DOHH2 (cell line): Measurements from ENCODE around the gene DNAJC17.

Source experiments
- H3F3A ChIP-seq: fragments of 200-600 bp; sonication (generic), shearing (Covaris generic); 2 replicates; pipeline ENCODE4 v1.6.0; 2016; ENCODE audit warnings: antibody characterized with exemption, mild to moderate bottlenecking; ENCODE audit not compliant: control insufficient read depth, insufficient read depth
- H3K27ac ChIP-seq: fragments of 200-600 bp; sonication (generic); 2 replicates; pipeline ENCODE4 v1.5.1; 2014; ENCODE audit warnings: low read depth, mild to moderate bottlenecking, low read length, moderate library complexity
- H3K27me3 ChIP-seq: fragments of 200-600 bp; sonication (generic); 2 replicates; pipeline ENCODE4 v1.6.1; 2014; ENCODE audit warnings: mild to moderate bottlenecking, low read length, mixed read lengths; ENCODE audit not compliant: control insufficient read depth
- H3K36me3 ChIP-seq: fragments of 200-600 bp; sonication (generic); 2 replicates; pipeline ENCODE4 v1.6.1; 2014; ENCODE audit warnings: mild to moderate bottlenecking, low read length, moderate library complexity, mixed read lengths; ENCODE audit not compliant: control insufficient read depth
- H3K4me1 ChIP-seq: fragments of 200-600 bp; sonication (generic); 2 replicates; pipeline ENCODE4 v1.6.1; 2014; ENCODE audit warnings: mild to moderate bottlenecking, low read length, mixed read lengths; ENCODE audit not compliant: control insufficient read depth
- H3K4me2 ChIP-seq: fragments of 200-600 bp; sonication (generic); 2 replicates; pipeline ENCODE4 v1.6.0; 2014; ENCODE audit warnings: mild to moderate bottlenecking, low read length, moderate library complexity
- H3K4me3 ChIP-seq: fragments of 200-600 bp; sonication (generic); 2 replicates; pipeline ENCODE4 v1.5.1; 2014; ENCODE audit warnings: mild to moderate bottlenecking, low read length, mixed read lengths
- H3K79me2 ChIP-seq: fragments of 200-600 bp; sonication (generic); 2 replicates; pipeline ENCODE4 v1.6.1; 2014; ENCODE audit warnings: mild to moderate bottlenecking, low read length, mixed read lengths; ENCODE audit not compliant: control insufficient read depth
- H3K9me2 ChIP-seq: fragments of 200-600 bp; sonication (generic); replicated peaks from 2 replicates; pipeline ENCODE4 v1.6.1; 2014; ENCODE audit warnings: mild to moderate bottlenecking, low read length, mixed read lengths; ENCODE audit not compliant: control insufficient read depth
- H3K9me3 ChIP-seq: fragments of 200-600 bp; sonication (generic); 2 replicates; pipeline ENCODE4 v1.6.1; 2014; ENCODE audit warnings: antibody characterized with exemption, low read length, mixed read lengths; ENCODE audit not compliant: control insufficient read depth, insufficient read depth
- H4K20me1 ChIP-seq: fragments of 200-600 bp; sonication (generic); 2 replicates; pipeline ENCODE4 v1.6.0; 2014; ENCODE audit warnings: low read depth, mild to moderate bottlenecking, antibody characterized with exemption, low read length, moderate library complexity; ENCODE audit not compliant: control insufficient read depth, insufficient read depth
- EZH2phosphoT487 ChIP-seq: fragments of 200-600 bp; sonication (generic); IDR thresholded peaks from 2 replicates; pipeline ENCODE4 v1.6.1; 2017; ENCODE audit warnings: borderline replicate concordance, mild to moderate bottlenecking, antibody characterized with exemption, low read length, moderate library complexity, mixed read lengths
- TF ChIP-seq, protein P1 (sequence below): fragments of 200-600 bp; sonication (generic); IDR thresholded peaks from one replicate; pipeline ENCODE4 v1.5.1; 2014; ENCODE audit warnings: antibody characterized with exemption, mild to moderate bottlenecking, low read depth, low read length; ENCODE audit not compliant: poor library complexity, severe bottlenecking

Gene DNAJC17

DNA sequence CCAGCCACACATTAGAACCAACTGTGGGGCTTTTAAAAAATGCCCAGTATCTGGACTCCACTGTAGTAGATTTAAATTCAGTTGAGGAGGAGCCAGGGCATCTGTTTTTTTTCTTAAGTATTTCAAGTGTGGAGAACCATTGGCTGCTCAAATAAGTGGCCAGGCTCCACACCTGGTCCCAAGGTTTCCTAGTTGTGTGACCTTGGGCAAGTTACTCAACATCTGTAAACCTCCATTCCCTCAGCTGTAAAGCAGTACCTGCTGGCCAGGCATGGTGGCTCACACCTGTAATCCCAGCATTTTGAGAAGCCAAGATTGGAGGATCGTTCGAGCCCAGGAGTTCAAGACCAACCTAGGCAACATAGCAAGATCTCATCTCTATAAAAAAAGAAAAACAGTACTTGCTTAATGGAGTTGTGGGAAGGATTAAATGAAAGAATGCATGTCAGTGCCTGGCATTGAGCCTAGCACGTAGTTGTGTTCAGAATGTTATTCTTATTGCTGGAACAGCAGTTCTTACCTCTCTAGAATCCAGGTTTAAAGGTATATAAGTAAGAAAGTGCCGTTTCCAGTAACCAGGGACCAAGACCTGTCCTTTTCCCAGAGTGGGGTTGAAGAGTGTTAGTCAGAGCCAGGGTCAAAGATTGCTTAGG lies 19.3 kb upstream of the DNAJC17 start:
- Histone ChIP-seq H3K4me3 (no peak overlapping the region), H3K27me3 (peaks cover 15% of the 10 kb centered on the region), H3F3A (no peaks in the 10 kb centered on the region), H3K9me3 (no peaks in the 10 kb centered on the region), H3K27ac (no peak overlapping the region), H4K20me1 (no peaks in the 10 kb centered on the region), H3K9me2 (no peaks in the 10 kb centered on the region), H3K36me3 (no peaks in the 10 kb centered on the region), H3K4me2 (no peak overlapping the region), H3K79me2 (no peaks in the 10 kb centered on the region), H3K4me1 (no peaks in the 10 kb centered on the region)
- TF ChIP-seq EZH2phosphoT487, result no peak
- TF ChIP-seq, protein P1, sequence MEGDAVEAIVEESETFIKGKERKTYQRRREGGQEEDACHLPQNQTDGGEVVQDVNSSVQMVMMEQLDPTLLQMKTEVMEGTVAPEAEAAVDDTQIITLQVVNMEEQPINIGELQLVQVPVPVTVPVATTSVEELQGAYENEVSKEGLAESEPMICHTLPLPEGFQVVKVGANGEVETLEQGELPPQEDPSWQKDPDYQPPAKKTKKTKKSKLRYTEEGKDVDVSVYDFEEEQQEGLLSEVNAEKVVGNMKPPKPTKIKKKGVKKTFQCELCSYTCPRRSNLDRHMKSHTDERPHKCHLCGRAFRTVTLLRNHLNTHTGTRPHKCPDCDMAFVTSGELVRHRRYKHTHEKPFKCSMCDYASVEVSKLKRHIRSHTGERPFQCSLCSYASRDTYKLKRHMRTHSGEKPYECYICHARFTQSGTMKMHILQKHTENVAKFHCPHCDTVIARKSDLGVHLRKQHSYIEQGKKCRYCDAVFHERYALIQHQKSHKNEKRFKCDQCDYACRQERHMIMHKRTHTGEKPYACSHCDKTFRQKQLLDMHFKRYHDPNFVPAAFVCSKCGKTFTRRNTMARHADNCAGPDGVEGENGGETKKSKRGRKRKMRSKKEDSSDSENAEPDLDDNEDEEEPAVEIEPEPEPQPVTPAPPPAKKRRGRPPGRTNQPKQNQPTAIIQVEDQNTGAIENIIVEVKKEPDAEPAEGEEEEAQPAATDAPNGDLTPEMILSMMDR, result no peak

GRCh38 chr15:40825661-40826422 lies 18.6 kb upstream of the DNAJC17 start:
- no peaks in the 10 kb centered on the region for H3K36me3 ChIP-seq
- TF ChIP-seq, protein P1, result no peak
- TF ChIP-seq EZH2phosphoT487, result no peak
- no peaks in the 10 kb centered on the region for H4K20me1 ChIP-seq
- H3K27ac ChIP-seq, result no peak overlapping the region
- no peak overlapping the region for H3K4me3 ChIP-seq
- no peaks in the 10 kb centered on the region for H3K9me2 ChIP-seq
- no peaks in the 10 kb centered on the region for H3K9me3 ChIP-seq
- H3K79me2 ChIP-seq, result no peaks in the 10 kb centered on the region
- H3F3A ChIP-seq, result no peaks in the 10 kb centered on the region
- peaks cover 15% of the 10 kb centered on the region for H3K27me3 ChIP-seq
- no peaks in the 10 kb centered on the region for H3K4me1 ChIP-seq
- no peak overlapping the region for H3K4me2 ChIP-seq

DNA sequence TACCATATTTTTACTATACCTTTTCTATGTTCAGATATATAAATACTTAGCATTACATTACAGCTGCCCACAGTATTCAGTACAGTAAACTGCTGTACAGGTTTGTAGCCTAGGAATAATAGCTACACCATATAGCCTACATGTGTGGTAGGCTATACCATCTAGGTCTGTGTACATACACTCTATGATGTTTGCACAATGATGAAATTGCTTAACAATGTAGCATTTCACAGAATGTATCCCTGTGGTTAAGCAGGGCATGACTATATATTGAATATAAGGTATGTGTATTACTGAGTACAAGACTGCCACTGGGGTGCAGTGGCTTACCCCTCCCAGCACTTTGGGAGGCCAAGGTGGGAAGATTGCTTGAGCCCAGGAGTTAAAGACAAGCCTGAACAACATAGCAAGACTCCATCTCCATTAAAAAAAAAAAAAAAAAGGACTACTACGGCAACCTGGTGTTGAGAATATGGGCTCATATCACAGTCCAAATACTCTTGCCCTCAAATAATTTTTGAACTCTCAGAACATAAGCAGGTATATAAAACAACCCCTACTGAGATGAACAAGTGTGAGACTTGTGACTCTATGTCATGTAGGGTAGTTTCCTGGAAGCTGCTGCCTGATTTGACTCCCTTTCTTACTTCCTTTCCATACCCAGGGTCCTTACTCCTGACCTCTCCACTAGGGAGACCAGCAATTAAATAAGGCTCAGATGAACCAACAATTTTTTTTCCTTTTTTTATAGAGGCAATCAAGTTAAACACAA lies 16.5 kb upstream of the DNAJC17 start:
- Histone ChIP-seq H3K79me2 (no peaks in the 10 kb centered on the region), H3K4me1 (no peaks in the 10 kb centered on the region), H3K9me2 (no peaks in the 10 kb centered on the region), H3K27me3 (peaks cover 15% of the 10 kb centered on the region), H3F3A (no peaks in the 10 kb centered on the region), H3K27ac (no peak overlapping the region), H3K4me2 (no peak overlapping the region), H4K20me1 (no peaks in the 10 kb centered on the region), H3K4me3 (no peak overlapping the region), H3K36me3 (no peaks in the 10 kb centered on the region), H3K9me3 (no peaks in the 10 kb centered on the region)
- TF ChIP-seq, protein P1, result no peak
- no peak for TF ChIP-seq EZH2phosphoT487
